Measurements from ENCODE around the gene ZNF148.

The ZNF148 gene

GRCh38 chr3:125302932-125303331, 72.2 kb downstream of the ZNF148 start:
- DNase-seq (ENCODE audit: low spot score) = no peak
- TF ChIP-seq CTCF (IDR thresholded peaks at IDR 0.05; ENCODE audit: extremely low read depth, missing control alignments) = no peak

- DNase-seq (ENCODE audit: low spot score) = no peak
- TF ChIP-seq CTCF (IDR thresholded peaks at IDR 0.05; ENCODE audit: extremely low read depth, missing control alignments) = no peak
These were observed 74.7 kb downstream of the ZNF148 start for GRCh38 chr3:125300416-125300815.

- no peak for TF ChIP-seq CTCF (IDR thresholded peaks at IDR 0.05; ENCODE audit: extremely low read depth, missing control alignments)
- DNase-seq (ENCODE audit: low spot score) = no peak
These were observed 80.7 kb downstream of the ZNF148 start for GRCh38 chr3:125294411-125294810.

GRCh38 chr3:125292015-125292414, 83.1 kb downstream of the ZNF148 start:
- TF ChIP-seq CTCF (IDR thresholded peaks at IDR 0.05; ENCODE audit: extremely low read depth, missing control alignments) = no peak
- no peak for DNase-seq (ENCODE audit: low spot score)

- TF ChIP-seq CTCF (IDR thresholded peaks at IDR 0.05; ENCODE audit: extremely low read depth, missing control alignments) = no peak
- no peak for DNase-seq (ENCODE audit: low spot score)
These were observed 85.6 kb downstream of the ZNF148 start for GRCh38 chr3:125289429-125289981.

GRCh38 chr3:125287248-125287647, 87.9 kb downstream of the ZNF148 start:
- no peak for DNase-seq (ENCODE audit: low spot score)
- no peak for TF ChIP-seq CTCF (IDR thresholded peaks at IDR 0.05; ENCODE audit: extremely low read depth, missing control alignments)

- no peak for DNase-seq (ENCODE audit: low spot score)
- TF ChIP-seq CTCF (IDR thresholded peaks at IDR 0.05; ENCODE audit: extremely low read depth, missing control alignments) = no peak
These were observed 93.7 kb downstream of the ZNF148 start for GRCh38 chr3:125281381-125281780.
